Measurements from ENCODE around the gene CCDC82. TPM values are rescaled to one million over a fixed set of nuclear protein-coding genes. Genes with fewer than 3 reads are reported as not detected.

CCDC82 gene
- total RNA-seq, 4 donors from 2014 or later = 17.3 to 28.9 (median 24.7) TPM

- ATAC-seq = no peak
- H3K9me3 ChIP-seq = no peaks in the 10 kb centered on the region
- H3K36me3 ChIP-seq = no peaks in the 10 kb centered on the region
- peak overlapping the region; percentile 81 to 90 (median 86) for H3K27ac ChIP-seq
- H3K27me3 ChIP-seq = no peaks in the 10 kb centered on the region
- H3K4me1 ChIP-seq = peaks cover 11 to 59% (median 16%) of the 10 kb centered on the region in 3 donors
- peak overlapping the region; percentile 62 to 99 for H3K4me3 ChIP-seq
- WGBS, 2 donors (ENCODE audit: low coverage in 1 of 2) = 20 to 58% methylated on average over 1 to 4 of the region's 4 CpGs
- TF ChIP-seq CTCF (IDR thresholded peaks at IDR 0.05) (no peak), EP300 (IDR thresholded peaks at IDR 0.05) (no peak), POLR2AphosphoS5 (IDR thresholded peaks at IDR 0.05) (no peak), POLR2A (IDR thresholded peaks at IDR 0.05) (no peak)
Observed at GRCh38 chr11:96340555-96340885, 49.2 kb downstream of the CCDC82 start.

- H3K27ac ChIP-seq = peak overlapping the region; percentile 81 to 90 (median 86)
Observed at GRCh38 chr11:96339706-96340554, 49.8 kb downstream of the CCDC82 start.

GRCh38 chr11:96338910-96339705 lies 50.6 kb downstream of the CCDC82 start:
- 13% methylated on average over 6 to 11 of the region's 13 CpGs for WGBS, 2 donors (ENCODE audit: low coverage in 1 of 2)
- no peak for ATAC-seq
- H3K27me3 ChIP-seq = no peaks in the 10 kb centered on the region
- H3K9me3 ChIP-seq = no peaks in the 10 kb centered on the region
- no peaks in the 10 kb centered on the region for H3K36me3 ChIP-seq
- peak overlapping the region; percentile 32 to 62 for H3K4me3 ChIP-seq
- peaks cover 11 to 59% (median 16%) of the 10 kb centered on the region in 3 donors for H3K4me1 ChIP-seq
- TF ChIP-seq CTCF (IDR thresholded peaks at IDR 0.05) (no peak), POLR2AphosphoS5 (IDR thresholded peaks at IDR 0.05) (peak; percentile 53)
- peak overlapping the region; percentile 81 to 90 (median 86) for H3K27ac ChIP-seq

More at GRCh38 chr11:96339706-96340554, 49.8 kb downstream of the CCDC82 start:
- no peak for ATAC-seq
- TF ChIP-seq POLR2AphosphoS5 (IDR thresholded peaks at IDR 0.05) = no peak
- TF ChIP-seq POLR2A (IDR thresholded peaks at IDR 0.05) = no peak
- Histone ChIP-seq H3K27me3 (no peaks in the 10 kb centered on the region), H3K36me3 (no peaks in the 10 kb centered on the region), H3K4me3 (peak overlapping the region; percentile 62 to 99), H3K9me3 (no peaks in the 10 kb centered on the region), H3K4me1 (peaks cover 11 to 59% (median 16%) of the 10 kb centered on the region in 3 donors)
- 43 to 64% methylated on average over 3 to 7 of the region's 7 CpGs for WGBS, 2 donors (ENCODE audit: low coverage in 1 of 2)

GRCh38 chr11:96337541-96338431 lies 51.9 kb downstream of the CCDC82 start:
- ATAC-seq = no peak
- 53 to 68% methylated on average over 6 of the region's 6 CpGs for WGBS, 2 donors (ENCODE audit: low coverage in 1 of 2)
- peak overlapping the region in 3 of 4 donors; percentile 81 to 87 (median 85) for H3K27ac ChIP-seq

More at GRCh38 chr11:96337541-96338431, 51.9 kb downstream of the CCDC82 start:
- H3K27me3 ChIP-seq = no peaks in the 10 kb centered on the region
- peaks cover 14 to 62% (median 16%) of the 10 kb centered on the region in 3 donors for H3K4me1 ChIP-seq
- H3K36me3 ChIP-seq = no peaks in the 10 kb centered on the region
- no peak for TF ChIP-seq CTCF (IDR thresholded peaks at IDR 0.05)
- no peak for TF ChIP-seq POLR2AphosphoS5 (IDR thresholded peaks at IDR 0.05)
- no peak for TF ChIP-seq EP300 (IDR thresholded peaks at IDR 0.05)
- TF ChIP-seq POLR2A (IDR thresholded peaks at IDR 0.05) = no peak
- no peaks in the 10 kb centered on the region for H3K9me3 ChIP-seq
- peak overlapping the region in 1 of 2 donors; percentile 62 for H3K4me3 ChIP-seq
